GM23338 (cell line): ENCODE results near the gene USP50. TPM values are rescaled to one million over a fixed set of nuclear protein-coding genes. Genes with fewer than 3 reads are reported as not detected.

Experiments used
- ATAC-seq: fragments of 200-7000 bp; cut with Tn5 transposase; 3 replicates; pipeline ENCODE4 v1.9.1; 2020
- DNase-seq: peaks from one replicate; pipeline ENCODE4 v3.0.0-alpha.2; 2015; ENCODE audit warnings: low spot score
- H2AFZ ChIP-seq: fragments of 200-600 bp; sonication (generic); 2 replicates; pipeline ENCODE4 v1.8.0; 2016; ENCODE audit warnings: antibody characterized with exemption, mild to moderate bottlenecking, moderate library complexity
- H3F3A ChIP-seq: fragments of 200-600 bp; sonication (generic); replicated peaks from 2 replicates; pipeline ENCODE4 v1.8.0; 2017; ENCODE audit warnings: antibody characterized with exemption, mixed run types, low read depth
- H3K27ac ChIP-seq: fragments of 200-600 bp; sonication (generic); 2 replicates; pipeline ENCODE4 v1.6.1; 2016; ENCODE audit warnings: low read depth
- H3K27me3 ChIP-seq: fragments of 200-600 bp; sonication (generic); 2 replicates; pipeline ENCODE4 v1.8.0; 2016; ENCODE audit warnings: mild to moderate bottlenecking, mixed run types, moderate library complexity; ENCODE audit not compliant: insufficient read depth
- H3K36me3 ChIP-seq: fragments of 200-600 bp; sonication (generic); 2 replicates; pipeline ENCODE4 v1.8.0; 2016; ENCODE audit warnings: mild to moderate bottlenecking; ENCODE audit not compliant: insufficient read depth
- H3K4me1 ChIP-seq: fragments of 200-600 bp; sonication (generic); 2 replicates; pipeline ENCODE4 v1.8.0; 2016; ENCODE audit warnings: mild to moderate bottlenecking, moderate library complexity; ENCODE audit not compliant: insufficient read depth
- H3K4me2 ChIP-seq: fragments of 200-600 bp; sonication (generic); 2 replicates; pipeline ENCODE4 v1.7.1; 2017; ENCODE audit warnings: mixed run types
- H3K4me3 ChIP-seq: fragments of 200-600 bp; sonication (generic); 2 replicates; pipeline ENCODE4 v1.6.1; 2016; ENCODE audit warnings: mixed run types
- H3K79me2 ChIP-seq: fragments of 200-600 bp; sonication (generic); replicated peaks from 2 replicates; pipeline ENCODE4 v1.8.0; 2017; ENCODE audit warnings: mild to moderate bottlenecking; ENCODE audit not compliant: insufficient read depth
- H3K9me2 ChIP-seq: fragments of 200-600 bp; sonication (generic); 2 replicates; pipeline ENCODE4 v1.8.0; 2017; ENCODE audit not compliant: insufficient read depth
- H4K20me1 ChIP-seq: fragments of 200-600 bp; sonication (generic); replicated peaks from 2 replicates; pipeline ENCODE4 v1.8.0; 2017; ENCODE audit warnings: mild to moderate bottlenecking; ENCODE audit not compliant: insufficient read depth
- H3K27ac Mint-ChIP-seq: 2 replicates; pipeline ENCODE4 v1.8.0; 2020; ENCODE audit warnings: inconsistent platforms, mild to moderate bottlenecking, moderate library complexity, mixed read lengths
- H3K27me3 Mint-ChIP-seq: 3 replicates; pipeline ENCODE4 v1.8.0; 2022; ENCODE audit warnings: low read depth, mild to moderate bottlenecking, moderate library complexity, mixed read lengths, inconsistent platforms; ENCODE audit not compliant: insufficient read depth, poor library complexity
- H3K36me3 Mint-ChIP-seq: 3 replicates; pipeline ENCODE4 v1.8.0; 2021; ENCODE audit warnings: low read depth, mild to moderate bottlenecking, inconsistent platforms, moderate library complexity, mixed read lengths
- H3K4me1 Mint-ChIP-seq: 3 replicates; pipeline ENCODE4 v1.8.0; 2020; ENCODE audit warnings: mild to moderate bottlenecking, inconsistent platforms, mixed read lengths
- H3K4me3 Mint-ChIP-seq: 3 replicates; pipeline ENCODE4 v1.8.0; 2021; ENCODE audit warnings: moderate library complexity, mild to moderate bottlenecking, inconsistent platforms, mixed read lengths
- H3K9me3 Mint-ChIP-seq: 3 replicates; pipeline ENCODE4 v1.8.0; 2020; ENCODE audit warnings: moderate library complexity, mild to moderate bottlenecking, inconsistent platforms, mixed read lengths
- CREB1 ChIP-seq: fragments of 250-450 bp; sonication (Bioruptor Pico); IDR thresholded peaks from 2 replicates; pipeline ENCODE4 v1.5.0; 2020; ENCODE audit warnings: low read depth, mild to moderate bottlenecking, moderate library complexity
- ETS1 ChIP-seq: IDR thresholded peaks from 2 replicates; pipeline ENCODE4 v1.6.1; 2016; ENCODE audit warnings: antibody characterized with exemption
- JUNB ChIP-seq: IDR thresholded peaks from one replicate; pipeline ENCODE4 v1.6.1; 2016; ENCODE audit warnings: antibody characterized with exemption; ENCODE audit not compliant: unreplicated experiment
- POLR2AphosphoS5 ChIP-seq: IDR thresholded peaks from 2 replicates; pipeline ENCODE4 v1.6.1; 2016; ENCODE audit warnings: antibody characterized with exemption, low read depth
- STAT1 ChIP-seq: IDR thresholded peaks from one replicate; pipeline ENCODE4 v1.6.1; 2016; ENCODE audit warnings: antibody characterized with exemption; ENCODE audit not compliant: unreplicated experiment
- ZNF462 ChIP-seq: fragments of 250-450 bp; sonication (Bioruptor Pico); IDR thresholded peaks from 2 replicates; pipeline ENCODE4 v1.5.0; 2020; ENCODE audit warnings: mild to moderate bottlenecking, moderate library complexity
- polyA plus RNA-seq: library from polyadenylated mRNA; unstranded; fragments of >200 nt; fragmentation: Nextera tagmentation; extraction: Ambion mirVana; gene quantifications from 2 replicates; pipeline ENCODE4 v1.2.1, GENCODE V29; 2016
- total RNA-seq: library from RNA; depleted of rRNA; stranded (reverse); fragments of >200 nt; shearing (Covaris generic); gene quantifications from 2 replicates; pipeline ENCODE4 v1.2.3, GENCODE V29; 2014
- TF ChIP-seq, protein P1 (sequence below), 2 experiments: fragments of 200-600 bp in 1 of 2; sonication (generic) in 1 of 2; conservative IDR thresholded peaks; 2 replicates each; pipeline versions ENCODE4 v1.5.1 to v1.6.1; 2016 to 2017; ENCODE audit warnings: antibody characterized with exemption in 2 of 2, low read depth in 2 of 2, mild to moderate bottlenecking in 2 of 2, moderate library complexity in 1 of 2

Gene USP50
- total and polyA plus RNA-seq, 2 experiments from 2014 or later = 6.3 TPM; not detected in 1

DNA sequence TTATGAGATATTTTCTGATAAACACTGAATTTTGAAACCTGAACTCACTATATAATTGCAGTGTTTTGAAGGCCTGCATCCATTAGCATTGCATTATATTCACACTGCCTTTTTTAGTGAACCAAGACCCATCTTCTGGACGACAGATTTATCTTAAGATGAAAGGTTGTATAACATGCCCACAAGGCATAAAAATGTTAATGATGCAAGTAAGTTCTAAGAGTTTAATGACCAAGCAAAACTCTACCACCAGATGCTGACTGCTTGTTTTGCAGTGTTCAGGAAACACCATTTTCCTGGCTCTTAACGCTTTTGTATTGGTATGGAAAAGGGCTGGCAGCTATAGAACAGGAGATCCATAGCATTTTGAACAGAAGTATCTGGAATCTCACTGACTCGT is 46.1 kb downstream of the USP50 start (continued):
- TF ChIP-seq ZNF462 (CRISPR knock-in tag) (no peak), ETS1 (no peak), JUNB (no peak), STAT1 (no peak)
- TF ChIP-seq, protein P1, sequence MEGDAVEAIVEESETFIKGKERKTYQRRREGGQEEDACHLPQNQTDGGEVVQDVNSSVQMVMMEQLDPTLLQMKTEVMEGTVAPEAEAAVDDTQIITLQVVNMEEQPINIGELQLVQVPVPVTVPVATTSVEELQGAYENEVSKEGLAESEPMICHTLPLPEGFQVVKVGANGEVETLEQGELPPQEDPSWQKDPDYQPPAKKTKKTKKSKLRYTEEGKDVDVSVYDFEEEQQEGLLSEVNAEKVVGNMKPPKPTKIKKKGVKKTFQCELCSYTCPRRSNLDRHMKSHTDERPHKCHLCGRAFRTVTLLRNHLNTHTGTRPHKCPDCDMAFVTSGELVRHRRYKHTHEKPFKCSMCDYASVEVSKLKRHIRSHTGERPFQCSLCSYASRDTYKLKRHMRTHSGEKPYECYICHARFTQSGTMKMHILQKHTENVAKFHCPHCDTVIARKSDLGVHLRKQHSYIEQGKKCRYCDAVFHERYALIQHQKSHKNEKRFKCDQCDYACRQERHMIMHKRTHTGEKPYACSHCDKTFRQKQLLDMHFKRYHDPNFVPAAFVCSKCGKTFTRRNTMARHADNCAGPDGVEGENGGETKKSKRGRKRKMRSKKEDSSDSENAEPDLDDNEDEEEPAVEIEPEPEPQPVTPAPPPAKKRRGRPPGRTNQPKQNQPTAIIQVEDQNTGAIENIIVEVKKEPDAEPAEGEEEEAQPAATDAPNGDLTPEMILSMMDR (conservative IDR thresholded peaks at IDR 0.05; ENCODE audit: low read depth in 2 of 2) = no peak

DNA sequence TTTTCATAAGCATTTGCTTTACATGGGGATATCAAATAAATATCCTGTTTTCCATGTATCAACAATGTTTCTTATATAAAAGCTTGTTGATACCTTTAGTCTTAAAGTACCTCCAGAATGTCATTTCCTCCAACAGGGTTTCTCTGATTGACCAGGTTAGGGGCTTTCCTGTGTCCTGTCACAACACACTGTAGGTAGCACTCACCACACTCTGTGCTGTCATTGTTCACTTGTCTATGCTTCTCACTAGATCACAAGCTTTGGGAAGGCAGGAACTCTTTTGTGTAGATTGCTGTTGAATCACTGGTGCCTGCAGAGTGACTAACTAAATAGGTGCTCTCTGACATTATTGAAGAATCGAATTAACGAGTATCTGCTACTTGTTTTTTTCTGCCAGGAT is 49.8 kb downstream of the USP50 start:
- Histone ChIP-seq H4K20me1 (no peaks in the 10 kb centered on the region), H3K4me3 (no peak overlapping the region), H3K79me2 (no peaks in the 10 kb centered on the region), H3F3A (no peaks in the 10 kb centered on the region), H2AFZ (no peak overlapping the region), H3K36me3 (peaks cover 44% of the 10 kb centered on the region), H3K4me2 (no peak overlapping the region), H3K4me1 (no peaks in the 10 kb centered on the region), H3K27me3 (no peaks in the 10 kb centered on the region), H3K27ac (no peak overlapping the region), H3K9me2 (no peaks in the 10 kb centered on the region)
- no peaks in the 10 kb centered on the region for H3K4me1 Mint-ChIP-seq
- H3K36me3 Mint-ChIP-seq = peaks cover 70% of the 10 kb centered on the region
- no peaks in the 10 kb centered on the region for H3K9me3 Mint-ChIP-seq
- no peak for ATAC-seq
- no peak overlapping the region for H3K4me3 Mint-ChIP-seq
- H3K27me3 Mint-ChIP-seq = peaks cover 2% of the 10 kb centered on the region
- no peak for DNase-seq
- H3K27ac Mint-ChIP-seq = no peak overlapping the region
- no peak for TF ChIP-seq POLR2AphosphoS5
- no peak for TF ChIP-seq STAT1
- TF ChIP-seq JUNB = no peak
- TF ChIP-seq CREB1 (CRISPR knock-in tag) = no peak
- TF ChIP-seq ZNF462 (CRISPR knock-in tag) = no peak
